ENCODE measurements around the gene EME2.
"Not testable (repeated sequence)": the region's sequence is repeated elsewhere in the genome, so short reads cannot be mapped to it uniquely, and the experiment has no call there.

The EME2 gene

DNA sequence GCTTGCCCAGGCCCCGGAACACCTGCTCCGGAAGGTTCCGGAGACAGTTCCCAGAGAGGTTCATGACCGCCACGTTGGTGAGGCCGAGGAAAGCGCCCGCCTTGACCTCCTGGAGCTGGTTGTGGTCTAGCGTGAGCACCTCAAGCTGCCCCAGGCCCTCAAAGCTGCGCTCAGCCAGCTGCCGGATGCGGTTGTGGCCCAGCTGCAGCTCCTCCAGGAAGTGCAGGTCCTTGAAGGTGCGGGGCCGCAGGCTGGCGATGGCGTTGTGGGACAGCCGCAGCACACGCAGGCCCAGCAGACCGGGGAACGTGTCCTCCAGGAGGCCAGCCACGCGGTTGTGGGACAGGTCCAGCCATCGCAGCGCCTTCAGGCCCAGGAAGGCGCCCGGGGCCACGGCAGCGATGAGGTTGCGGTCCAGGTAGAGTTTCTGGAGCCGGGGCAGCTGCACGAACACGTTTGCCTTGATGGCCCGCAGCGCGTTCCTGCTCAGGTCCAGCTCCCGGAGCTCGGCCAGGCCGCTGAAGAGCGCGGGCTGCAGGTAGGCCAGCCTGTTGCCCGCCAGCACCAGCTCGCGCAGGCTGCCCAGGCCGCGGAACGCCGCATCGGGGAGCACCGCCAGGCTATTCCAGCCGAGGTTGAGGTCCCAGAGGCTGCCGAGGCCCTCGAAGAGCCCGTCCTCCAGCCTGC lies 18.8 kb downstream of the EME2 start:
- no peak for DNase-seq (ENCODE audit: low spot score)

DNA sequence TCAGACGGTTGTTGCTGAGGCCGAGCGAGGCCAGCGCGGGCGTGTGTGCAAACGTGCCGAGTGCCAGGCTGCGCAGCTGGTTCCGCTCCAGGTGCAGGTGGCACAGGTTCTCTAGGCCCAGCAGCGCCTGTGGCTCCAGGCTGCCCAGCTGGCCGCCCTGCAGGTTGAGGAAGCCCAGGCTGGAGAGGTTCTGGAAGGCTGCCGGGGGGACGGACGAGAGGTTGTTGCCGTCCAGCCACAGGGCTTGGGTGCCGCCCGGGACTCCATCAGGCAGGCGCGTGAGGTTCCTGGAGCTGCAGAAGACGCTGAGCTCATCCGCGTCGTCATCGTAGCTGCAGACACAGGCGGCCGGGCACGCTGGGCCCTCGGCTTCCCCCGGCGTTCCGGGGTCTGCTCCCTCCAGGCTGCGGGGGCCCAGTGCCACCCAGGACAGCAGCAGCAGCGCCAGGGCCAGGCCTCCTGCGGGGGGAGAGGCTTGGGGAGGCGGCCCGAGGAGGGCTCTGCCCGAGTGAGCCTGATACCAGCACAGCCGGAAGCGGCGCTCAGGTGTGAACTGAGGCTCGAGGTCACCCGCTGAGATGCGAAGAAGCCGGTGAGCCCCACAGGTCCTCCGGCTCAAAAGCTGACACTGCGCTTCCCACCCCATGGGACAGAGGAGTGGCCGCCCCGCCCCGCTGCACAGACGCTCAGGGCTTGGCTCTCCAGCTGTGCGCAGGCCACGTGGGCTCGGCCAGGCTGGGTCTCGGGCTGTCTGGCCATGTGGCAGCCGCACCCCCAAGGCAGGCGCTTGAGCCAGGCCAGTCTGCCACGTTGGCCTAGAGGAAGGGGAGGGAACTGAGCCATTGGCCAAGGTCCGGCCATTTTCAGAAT lies 19.6 kb downstream of the EME2 start:
- no peak for DNase-seq (ENCODE audit: low spot score)

DNA sequence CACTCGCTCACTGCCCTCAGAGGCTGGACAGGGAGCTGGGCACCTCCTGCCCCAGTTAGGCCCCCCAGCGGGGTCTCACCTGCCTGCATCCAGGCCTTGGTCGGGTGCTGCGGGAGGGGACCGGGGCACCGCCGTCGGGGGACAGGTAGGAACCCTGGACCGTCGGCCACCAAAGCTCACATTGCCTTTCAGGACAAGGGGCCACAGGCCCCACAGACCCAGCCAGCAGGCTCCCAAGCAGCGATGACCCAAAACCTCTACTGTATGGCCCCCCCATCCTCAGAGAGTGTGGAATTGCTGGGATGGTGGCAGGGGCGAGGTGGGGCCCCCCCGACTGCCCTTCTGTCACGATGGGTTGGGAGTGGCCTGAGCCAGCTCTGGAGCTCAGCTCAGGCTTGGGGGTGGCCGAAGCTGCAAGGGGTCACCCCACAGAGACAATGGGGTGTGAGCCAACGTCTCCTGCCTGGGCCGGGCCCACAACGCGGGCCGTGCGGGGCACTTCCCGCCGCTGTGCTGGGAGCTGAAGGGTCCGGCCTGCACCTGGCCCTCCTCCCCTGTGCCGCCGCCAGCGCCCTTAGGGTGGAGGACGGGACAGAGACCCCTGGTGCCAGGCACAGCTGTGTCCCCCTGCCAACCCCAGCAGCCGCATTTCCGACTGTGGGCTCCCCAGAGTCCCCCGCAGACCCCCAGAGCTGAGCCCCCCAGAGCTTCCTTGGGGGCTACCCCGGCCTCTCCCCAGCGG lies 20.4 kb downstream of the EME2 start:
- no peak for DNase-seq (ENCODE audit: low spot score)

DNA sequence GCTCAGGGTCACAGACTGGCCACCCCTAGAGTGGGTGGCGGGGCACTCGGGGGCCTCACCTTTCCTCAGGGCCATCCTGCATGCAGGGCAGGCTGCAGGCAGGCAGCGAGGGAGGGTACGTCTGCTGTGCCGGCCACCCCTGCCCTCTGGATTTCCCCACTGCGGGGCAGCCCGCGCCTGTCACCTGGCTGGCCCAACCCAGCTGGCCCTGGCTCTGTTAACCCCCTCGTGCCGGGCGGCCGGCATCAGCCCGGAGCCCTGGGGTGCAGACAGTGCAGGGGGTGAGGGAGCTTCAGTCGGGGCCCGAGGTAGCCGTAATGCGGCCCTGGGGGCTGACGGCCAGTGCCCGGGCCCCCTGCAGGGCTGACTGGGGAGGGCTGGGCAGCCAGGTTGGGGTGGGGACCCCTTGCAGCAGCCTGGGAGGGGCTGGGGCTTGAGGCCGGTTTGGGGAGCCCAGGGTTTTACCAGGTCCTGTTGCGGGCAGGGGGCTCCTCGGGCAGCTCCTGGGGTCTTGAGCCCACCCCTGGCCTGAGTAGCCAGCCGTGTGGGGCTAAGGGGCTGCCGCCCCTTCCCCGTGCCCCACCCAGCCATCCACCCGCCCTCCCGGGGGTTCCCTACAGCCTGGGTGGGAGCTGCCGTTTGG lies 21.1 kb downstream of the EME2 start, which contains the start of gene IGFALS:
Gene IGFALS, minus strand, starts transcription at position 128 of the 643 bp plus-strand sequence. Its CDS starts 53 bp downstream, at position 75.
- DNase-seq (ENCODE audit: low spot score): no peak

DNA sequence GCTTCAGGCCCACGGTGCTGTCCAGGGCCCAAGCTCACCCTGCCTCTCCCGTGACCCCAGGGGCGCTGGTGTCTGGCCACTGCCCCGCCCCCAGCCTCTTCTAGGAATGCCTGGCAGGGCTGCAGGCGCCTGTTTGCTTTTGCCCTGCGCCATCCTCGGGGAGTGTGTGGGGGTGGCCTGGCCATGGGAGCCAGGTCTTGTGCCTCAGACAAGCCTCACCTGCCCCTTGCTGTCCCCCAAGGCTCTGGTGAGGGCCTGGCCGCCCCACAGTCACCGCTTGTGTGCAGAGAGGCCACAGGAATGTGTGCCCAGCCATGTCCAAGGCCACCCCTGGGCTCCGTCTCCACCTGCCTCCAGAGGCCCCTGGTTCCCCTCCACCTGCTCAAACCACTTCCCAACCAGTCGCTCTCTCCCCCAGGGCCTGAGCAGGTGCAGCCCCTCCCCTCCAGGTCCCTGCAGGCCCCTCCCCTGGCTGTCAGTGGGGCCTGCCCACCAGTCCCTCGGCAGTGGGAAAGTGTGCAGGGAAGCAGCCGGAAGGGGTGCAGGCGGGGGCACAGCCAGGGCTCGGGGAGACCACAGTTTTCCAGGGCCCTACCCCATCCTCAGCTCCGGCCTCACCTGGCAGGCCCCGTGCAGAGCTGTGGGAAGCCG lies 21.7 kb downstream of the EME2 start:
- no peak for DNase-seq (ENCODE audit: low spot score)

DNA sequence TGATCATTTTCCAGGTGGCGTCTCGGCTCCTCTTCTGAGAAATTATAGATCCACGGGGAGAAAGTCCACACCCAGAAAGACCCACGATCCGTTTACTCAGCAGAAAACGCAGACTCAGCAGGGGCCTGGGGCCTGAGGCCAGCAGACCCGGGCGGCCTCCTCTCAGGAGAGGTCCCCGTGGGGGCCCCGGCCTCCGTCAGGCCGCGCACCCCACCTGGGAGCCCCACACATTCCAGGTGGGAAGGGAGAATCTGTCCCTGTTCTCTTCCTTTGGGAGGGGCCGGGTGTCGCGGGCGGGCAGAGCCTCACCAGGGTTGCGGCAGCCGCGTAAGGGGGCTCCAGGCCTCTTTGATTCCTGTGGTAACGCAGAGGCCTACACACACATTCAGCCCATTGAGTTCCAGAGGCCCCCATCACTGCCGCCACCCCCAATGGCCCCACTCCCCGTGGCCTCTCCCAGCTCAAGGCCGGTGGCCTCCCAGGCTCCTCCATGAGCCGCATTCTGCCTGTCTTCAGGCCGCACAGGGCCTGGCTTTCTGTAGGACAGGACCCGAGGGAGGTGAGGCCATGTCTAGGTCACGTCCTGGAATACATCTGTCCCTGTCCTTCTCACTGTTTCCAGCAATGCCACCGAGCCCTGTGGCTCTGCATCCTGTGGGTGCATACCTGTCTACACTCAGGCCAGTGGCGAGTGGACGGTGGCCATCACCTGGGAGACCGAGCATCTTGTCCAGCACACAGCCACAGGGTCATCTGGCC lies 22.5 kb downstream of the EME2 start:
- no peak for DNase-seq (ENCODE audit: low spot score)

DNA sequence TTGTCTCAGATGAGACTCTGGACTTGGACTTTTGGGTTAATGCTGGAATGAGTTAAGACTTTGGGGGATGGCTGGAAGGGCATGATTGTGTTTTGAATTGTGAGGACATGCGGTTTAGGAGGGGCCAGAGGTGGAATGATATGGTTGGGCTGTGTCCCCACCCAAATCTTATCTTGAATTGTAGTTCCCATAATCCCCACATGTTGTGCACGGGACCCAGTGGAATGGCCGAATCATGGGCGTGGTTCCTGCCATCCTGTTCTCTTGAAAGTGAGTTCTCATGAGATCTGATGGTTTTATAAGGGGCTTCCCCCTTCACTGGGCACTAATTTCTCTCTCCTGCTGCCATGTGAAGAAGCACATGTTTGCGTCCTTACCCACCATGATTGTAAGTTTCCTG lies 26.7 kb downstream of the EME2 start:
- not testable (repeated sequence) for DNase-seq (ENCODE audit: low spot score)

DNA sequence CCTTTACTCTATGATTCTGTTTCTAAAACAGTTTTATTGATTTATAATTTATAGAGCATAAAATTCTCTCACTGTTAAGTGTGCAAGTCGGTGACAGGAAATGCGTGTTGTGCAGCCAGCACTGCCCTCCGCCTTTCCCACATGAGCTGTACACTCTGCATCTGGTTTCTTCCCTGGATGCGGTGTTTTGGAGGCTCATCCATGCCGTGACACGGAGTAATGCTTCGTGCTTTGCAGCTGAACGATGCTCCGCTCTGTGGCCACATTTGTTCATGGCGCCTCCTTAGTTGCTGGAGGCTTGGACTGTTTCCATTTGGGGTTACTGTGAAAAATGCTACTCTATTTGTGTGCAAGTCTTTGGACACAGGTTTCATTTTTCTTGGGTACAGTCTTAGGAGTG lies 28.1 kb downstream of the EME2 start:
- DNase-seq (ENCODE audit: low spot score): no peak

DNA sequence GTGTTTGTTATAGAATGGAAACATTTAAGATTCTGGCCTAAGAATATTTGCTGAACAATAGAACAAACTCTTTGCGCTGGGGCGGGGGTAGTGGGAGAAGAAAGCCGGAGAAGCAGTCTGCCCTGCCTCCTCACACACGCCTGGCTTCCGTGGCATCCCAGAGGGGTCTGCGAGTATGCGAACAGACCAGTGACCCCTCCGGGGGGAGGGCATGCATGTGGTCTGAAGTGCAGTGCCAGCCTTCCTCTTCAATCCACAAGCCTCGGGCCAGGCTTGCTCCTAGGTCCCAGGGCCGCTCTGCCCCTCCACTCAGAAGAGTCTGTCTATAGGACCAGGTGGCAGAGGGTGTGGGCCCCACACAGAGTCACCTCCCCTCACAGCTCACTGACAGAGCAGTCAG lies 35.0 kb downstream of the EME2 start:
- no peak for DNase-seq (ENCODE audit: low spot score)

DNA sequence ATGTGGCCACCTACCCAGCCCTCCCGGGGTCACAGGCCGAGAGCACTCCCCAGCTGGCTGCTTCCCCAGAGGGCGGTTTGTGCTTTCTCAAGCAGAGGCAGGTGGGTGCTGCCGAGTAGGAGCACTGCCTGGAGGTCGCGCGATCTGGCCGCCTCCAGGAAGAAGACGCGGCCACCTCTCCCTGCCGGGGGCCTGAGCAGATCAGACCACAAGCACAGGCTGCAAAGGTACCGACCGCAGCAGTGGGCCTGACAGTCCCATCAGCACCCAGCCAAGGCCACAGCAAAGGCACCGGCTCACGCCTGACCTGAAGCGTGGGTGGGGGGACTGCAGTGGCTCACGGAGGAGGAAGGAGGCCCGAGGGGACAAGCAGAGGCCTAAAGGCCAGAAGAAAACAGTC lies 36.1 kb downstream of the EME2 start:
- DNase-seq (ENCODE audit: low spot score): no peak

DNA sequence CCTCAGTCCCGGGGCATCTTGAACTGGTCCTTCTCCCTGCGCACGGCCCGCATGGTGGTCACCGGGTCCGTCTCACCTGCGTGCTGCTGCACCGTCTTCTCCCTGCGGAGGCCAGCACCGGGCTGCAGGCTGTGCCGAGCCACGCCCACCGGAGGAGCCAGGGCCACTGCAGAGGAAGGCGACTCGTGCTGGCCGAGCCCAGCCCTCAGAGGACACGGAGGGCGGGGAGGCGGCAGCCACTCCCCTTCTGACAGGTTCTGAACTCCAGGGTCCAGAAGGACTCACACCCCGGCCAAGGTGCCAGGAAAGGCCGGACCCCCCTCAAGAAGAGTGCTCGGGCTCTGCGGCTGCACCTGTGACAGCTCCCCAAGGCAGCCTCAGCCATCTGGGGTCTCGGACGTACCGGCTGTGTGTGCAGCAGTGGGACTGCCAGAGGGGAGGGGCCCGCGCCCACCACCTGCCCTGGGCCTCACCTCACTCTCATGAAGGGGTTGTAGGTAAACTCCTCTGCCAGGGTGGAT lies 36.7 kb downstream of the EME2 start:
- no peak for DNase-seq (ENCODE audit: low spot score)

DNA sequence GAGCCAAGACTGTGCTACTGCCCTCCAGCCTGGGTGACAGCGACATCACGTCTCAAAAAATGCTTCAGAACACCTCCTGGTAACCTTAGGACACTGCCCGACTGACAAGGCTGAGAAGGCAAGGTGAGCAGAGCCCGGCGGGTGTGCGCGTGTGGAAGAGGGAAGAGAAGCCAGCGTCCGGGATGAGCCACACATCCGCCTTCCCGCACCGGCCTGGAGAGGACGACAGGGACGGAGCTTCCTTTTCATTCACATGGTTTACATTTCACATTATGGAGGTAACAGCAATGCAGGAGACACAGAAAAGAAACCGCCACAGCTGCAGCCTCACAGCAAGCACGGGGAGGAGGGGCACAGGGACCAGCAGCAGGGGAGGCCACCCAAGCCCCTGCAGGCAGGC lies 37.5 kb downstream of the EME2 start:
- DNase-seq (ENCODE audit: low spot score): no peak

DNA sequence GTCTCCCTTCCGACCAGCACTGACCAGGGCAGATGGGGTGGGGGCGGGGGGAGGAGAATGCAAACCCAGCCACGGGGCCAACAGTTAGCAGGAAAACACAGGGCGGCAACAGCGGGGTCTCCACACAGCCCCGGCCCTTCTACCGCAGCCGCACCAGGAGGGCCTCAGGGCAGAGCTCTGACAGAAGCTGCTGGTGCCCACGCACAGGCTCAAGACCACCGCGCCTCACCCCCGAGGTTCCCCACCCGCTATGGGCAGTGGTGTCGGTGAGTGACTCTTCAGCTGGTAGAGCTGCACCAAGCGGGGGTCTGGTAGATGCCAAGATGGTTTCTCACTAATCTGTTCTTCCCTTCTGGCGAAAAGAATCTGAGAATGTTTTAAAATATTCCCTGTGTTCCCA lies 37.9 kb downstream of the EME2 start:
- DNase-seq (ENCODE audit: low spot score): no peak

DNA sequence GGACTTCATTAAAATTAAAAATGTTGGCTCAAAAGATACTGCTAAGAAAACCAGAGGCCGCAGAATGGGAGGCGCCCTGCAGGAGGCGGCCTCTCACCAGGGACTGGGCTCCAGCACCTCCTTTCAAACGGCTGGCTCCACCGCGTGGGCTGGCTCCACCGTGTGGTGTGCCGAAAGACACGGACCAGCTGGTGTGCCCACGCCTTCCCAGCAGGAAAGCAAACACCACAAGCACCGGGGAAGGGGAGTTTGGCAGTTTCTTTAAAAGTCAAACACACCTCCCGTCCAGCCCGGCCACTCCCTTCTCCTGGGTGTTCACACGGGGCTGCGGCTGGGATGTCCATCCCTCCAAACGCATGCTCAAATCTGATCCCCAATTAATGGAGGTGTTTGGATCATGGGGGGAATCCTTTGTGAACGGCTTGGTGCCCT lies 40.1 kb downstream of the EME2 start:
- DNase-seq (ENCODE audit: low spot score): peak; percentile 26

DNA sequence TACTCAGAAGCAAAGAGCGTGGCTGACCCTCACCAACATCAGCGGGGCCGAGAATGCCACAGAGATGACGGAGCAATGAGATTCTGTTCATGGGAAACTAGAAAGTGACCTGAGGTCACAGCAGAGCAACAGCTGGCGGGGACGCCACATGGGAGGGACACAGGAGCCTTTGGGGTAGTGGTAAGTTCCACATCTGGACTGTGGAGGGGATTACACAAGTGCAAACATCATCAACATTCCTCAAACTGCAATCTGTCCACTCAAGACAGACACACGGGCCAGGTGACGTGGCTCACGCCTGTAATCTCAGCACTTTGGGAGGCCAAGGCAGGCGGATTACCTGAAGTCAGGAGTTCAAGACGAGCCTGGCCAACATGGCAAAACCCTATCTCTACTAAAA lies 42.9 kb downstream of the EME2 start:
- DNase-seq (ENCODE audit: low spot score): no peak

DNA sequence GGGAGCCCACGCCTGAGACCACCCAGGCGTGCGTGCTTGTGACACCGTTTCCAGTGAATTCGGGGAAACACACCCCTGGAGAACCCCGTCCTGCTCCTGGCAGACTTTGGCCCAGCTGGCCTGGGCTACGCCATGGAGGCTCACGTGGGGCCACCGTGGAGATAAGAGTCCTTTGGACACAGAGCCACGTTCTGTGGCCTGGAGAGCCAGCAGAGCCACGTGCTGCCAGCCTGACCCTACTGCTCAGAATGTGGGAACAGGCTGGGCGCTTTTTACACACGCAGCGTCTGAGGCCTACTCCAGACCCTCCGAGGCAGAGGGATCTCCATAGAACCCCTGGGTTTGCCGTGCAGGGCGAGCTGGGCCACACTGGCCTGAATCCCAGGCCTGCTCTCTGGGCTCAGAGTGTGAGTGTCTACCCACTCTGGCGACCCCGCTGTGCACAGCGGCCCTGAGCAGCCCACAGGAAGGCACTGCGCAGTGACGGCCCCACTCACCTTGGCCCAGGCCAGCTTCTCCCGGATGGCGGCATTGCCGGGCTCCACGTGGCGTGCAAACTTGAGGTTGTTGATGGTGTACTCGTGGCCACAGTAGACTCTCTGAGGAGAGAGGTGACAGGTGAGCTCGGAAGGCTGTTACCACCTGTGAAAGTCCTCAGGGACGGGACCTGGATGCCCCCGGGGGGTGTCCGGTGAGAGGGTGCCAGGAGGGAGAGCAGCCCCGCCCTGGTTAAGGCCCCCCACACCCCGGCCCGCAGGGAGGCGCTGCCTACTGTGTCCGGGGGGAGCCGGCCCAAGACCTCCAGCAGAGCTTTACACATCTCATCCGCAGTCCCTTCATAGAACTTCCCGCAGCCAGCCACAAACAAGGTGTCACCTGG lies 44.0 kb downstream of the EME2 start:
- DNase-seq (ENCODE audit: low spot score): no peak

DNA sequence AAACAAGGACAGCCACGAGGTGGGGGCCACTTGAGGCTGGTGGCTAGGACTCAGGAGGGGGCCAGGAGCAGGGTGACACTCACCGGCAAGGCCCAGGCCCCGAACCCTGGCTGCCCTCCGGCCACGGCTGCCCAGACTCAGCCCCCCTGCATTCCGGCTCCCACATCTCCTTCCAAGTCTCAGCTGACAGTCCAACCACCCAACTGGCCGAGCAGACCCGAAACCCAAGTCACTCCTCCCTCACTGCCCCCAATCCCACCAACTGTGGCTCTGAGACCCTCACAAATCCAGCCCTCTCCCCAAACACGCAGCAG lies 44.6 kb downstream of the EME2 start:
- DNase-seq (ENCODE audit: low spot score): no peak

DNA sequence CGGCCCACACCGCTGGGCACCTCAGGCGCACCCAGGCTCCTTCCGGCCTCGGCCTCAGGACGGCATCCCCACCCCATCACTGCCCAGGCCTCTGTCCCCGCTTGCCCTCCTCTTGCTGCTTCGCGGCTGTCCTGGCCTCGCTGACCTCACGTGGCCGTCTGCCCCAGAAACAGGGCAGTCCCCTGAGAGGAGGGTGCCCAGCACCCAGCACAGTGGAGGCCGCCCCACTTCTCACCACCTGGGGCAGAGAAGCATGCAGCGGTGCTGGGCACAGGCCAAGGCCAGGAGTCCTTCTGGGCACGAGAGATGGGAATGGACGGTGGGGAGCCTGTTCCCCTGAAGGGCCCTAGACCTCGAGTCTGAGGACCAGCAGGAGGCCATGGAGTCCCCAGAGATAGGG lies 45.1 kb downstream of the EME2 start:
- no peak for DNase-seq (ENCODE audit: low spot score)

DNA sequence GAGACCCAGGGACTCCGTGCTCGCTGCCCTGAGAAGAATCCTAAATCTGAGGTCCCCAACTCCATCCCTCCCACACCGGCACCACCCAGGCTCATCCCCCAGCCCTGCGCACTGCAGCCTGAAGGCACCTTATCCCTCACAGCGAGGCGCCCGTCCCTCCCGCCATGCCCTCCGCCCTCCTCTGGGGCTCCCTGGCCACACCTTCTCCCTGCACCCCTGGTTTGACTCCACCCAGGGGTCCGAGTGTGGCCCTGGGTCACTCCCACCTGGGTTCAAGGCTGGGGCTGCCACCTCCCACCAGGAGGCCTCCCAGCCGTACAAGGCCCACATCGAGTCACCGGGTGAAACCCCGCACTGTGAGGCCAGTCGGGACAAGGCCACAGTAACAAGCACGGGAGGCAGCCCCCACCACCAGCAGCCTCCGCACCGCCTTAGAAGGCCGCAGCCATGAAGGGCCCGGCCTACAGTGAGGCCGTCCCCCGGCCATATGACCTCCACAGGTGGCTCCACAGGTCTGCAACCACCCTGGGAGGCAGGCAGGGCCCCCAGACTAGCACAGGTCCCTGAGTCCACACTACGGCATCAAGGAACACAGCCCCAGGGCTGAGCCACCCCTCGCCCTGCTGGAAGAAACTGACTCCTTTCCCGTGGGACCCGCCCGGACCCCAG lies 45.7 kb downstream of the EME2 start:
- DNase-seq (ENCODE audit: low spot score): no peak
